ENCODE measurements around the gene PACS1. TPM values are rescaled to one million over a fixed set of nuclear protein-coding genes. Genes with fewer than 3 reads are reported as not detected.
A peak's percentile ranks its signal among the peaks of the same experiment; 100 is the strongest.

The PACS1 gene
- total RNA-seq, 1 experiment from 2014 or later, result 100 TPM

DNA sequence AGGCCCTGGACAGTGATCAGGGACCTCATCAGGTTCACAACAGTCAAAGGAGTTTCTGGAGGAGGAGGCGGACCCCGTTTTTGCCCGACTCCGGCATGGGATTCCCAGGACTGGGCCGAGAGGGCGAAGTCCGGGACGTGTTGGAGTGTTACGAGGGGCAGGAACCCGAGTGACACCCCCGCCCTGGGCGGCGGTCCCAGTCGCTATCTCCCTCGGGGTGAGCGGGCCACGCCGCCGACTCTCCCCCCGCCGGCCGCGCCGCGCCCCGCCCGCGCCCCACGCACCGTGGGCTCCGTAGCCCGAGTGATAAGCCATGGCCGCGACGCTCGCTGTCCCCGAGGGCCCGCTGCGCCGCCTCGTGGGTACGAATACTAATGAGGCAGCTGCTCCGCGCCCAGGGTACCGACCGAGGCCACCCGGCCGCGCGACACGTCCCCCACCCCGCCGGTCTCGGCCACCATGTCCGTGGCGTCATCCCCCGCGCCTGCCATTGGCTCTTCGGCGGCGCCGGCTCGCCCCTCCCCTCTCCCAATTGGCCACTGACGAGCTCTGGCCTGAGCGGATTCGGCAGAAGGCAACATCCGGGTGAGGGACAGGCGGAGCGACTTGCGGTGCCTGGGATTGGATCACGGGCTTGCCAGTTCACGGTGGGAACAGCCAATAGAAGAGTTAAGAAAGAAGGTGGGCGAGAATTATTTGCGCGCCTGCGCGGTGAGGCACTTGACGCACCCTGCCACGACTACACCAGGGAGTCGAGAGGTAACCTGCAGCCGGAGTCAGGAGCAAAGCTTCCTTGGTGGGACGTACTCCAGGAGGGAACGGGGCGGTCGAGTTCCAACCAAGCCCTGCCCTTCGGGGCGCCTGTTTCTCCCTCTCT lies 218.8 kb downstream of the PACS1 start, which contains the start of gene YIF1A:
YIF1A (minus strand) TSS at position 473 of the 877 bp plus-strand sequence; CDS start at position 315, 158 bp downstream.
- Histone ChIP-seq H3K4me2 (peak within 1 kb of the TSS; percentile 91), H3K27ac (peak within 1 kb of the TSS; percentile 71), H3K27me3 (ENCODE audit: insufficient read depth, low read depth) (no peaks in the 10 kb centered on the region), H2AFZ (peak within 1 kb of the TSS; percentile 81), H3K4me1 (replicated peaks; ENCODE audit: insufficient read depth) (peaks cover 19% of the 10 kb centered on the region), H4K20me1 (ENCODE audit: insufficient read depth) (peaks cover 15% of the 10 kb centered on the region), H3K79me2 (ENCODE audit: low read depth) (peaks cover 24% of the 10 kb centered on the region), H3K4me3 (peak within 1 kb of the TSS; percentile 96), H3F3A (ENCODE audit: insufficient read depth, low read depth) (peaks cover 20% of the 10 kb centered on the region), H3K36me3 (ENCODE audit: low read depth) (no peaks in the 10 kb centered on the region; the same call in 1 of the 2 replicates), H3K9me3 (ENCODE audit: insufficient read depth, low read depth) (no peaks in the 10 kb centered on the region), H3K9me2 (ENCODE audit: insufficient read depth) (no peaks in the 10 kb centered on the region)
- CTCF ChIA-PET, result interaction anchor here (0.7 to 3.0 kb wide), 4 partner anchors 23 to 100 kb away, joined by 3 to 13 read pairs (median 4); partner anchors contain the start of gene RIN1
- intact Hi-C loops (cut with micrococcal nuclease; ENCODE audit: unreplicated experiment), result loop anchor here (1.0 kb wide), 1 partner anchor 47 kb away; the partner anchor contains the start of gene RIN1
- peak; percentile 99 to 100 for DNase-seq
- TF ChIP-seq, protein P1, sequence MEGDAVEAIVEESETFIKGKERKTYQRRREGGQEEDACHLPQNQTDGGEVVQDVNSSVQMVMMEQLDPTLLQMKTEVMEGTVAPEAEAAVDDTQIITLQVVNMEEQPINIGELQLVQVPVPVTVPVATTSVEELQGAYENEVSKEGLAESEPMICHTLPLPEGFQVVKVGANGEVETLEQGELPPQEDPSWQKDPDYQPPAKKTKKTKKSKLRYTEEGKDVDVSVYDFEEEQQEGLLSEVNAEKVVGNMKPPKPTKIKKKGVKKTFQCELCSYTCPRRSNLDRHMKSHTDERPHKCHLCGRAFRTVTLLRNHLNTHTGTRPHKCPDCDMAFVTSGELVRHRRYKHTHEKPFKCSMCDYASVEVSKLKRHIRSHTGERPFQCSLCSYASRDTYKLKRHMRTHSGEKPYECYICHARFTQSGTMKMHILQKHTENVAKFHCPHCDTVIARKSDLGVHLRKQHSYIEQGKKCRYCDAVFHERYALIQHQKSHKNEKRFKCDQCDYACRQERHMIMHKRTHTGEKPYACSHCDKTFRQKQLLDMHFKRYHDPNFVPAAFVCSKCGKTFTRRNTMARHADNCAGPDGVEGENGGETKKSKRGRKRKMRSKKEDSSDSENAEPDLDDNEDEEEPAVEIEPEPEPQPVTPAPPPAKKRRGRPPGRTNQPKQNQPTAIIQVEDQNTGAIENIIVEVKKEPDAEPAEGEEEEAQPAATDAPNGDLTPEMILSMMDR (conservative IDR thresholded peaks at IDR 0.05), result no peak
- TF ChIP-seq EZH2 (IDR thresholded peaks at IDR 0.05; ENCODE audit: low read depth), result no peak
- no TSS peak for BruUV-seq (replicated peaks)
- POLR2A ChIA-PET (ENCODE audit: unreplicated experiment), result interaction anchor here (0.5 to 1.6 kb wide), 13 partner anchors 23 to 666 kb away, joined by 3 to 35 read pairs (median 5); no protein-coding TSS in a partner anchor

DNA sequence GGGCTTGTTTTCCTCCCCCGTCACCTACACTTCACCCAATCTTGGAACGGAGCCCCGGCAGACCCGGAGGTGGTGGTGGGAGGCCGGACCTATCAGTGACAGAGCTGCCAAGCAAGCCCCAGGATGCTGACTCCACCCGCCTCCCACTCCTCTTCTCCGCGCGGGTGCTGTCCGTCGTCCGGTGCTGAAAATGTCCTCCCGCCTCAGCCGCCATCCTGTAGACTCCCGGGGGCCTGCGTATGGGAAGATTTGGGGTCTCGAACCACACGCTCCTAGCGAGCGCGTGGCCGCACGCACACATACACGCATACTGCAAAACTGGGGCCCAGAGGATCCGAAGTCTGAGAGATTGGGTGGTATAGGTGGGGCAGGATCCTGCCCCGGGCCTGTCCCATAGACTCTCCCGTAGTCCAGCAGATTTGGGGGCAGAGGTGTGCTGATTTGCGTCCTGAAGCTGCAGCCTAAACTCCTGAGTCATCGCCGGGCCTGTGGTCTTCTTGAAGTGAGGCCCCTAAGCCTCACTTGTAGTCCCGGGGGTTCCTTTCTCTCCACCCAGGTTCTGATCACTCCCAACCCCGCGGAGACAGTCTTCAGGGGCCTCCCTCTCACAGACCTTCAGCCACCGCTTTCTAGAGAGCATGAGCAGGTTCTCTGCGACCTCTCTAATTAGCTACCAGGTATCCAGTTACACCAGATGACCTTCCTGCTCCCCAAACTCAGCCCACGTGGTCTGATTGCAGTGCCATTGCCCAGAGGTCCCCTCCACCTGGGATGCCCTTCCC lies 219.7 kb downstream of the PACS1 start:
- H3K9me2 ChIP-seq (ENCODE audit: insufficient read depth), result no peaks in the 10 kb centered on the region
- POLR2A ChIA-PET (ENCODE audit: unreplicated experiment), result interaction anchor here (0.6 to 1.6 kb wide), 10 partner anchors 22 to 666 kb away, joined by 3 to 10 read pairs (median 4); no protein-coding TSS in a partner anchor
- H3K9me3 ChIP-seq (ENCODE audit: insufficient read depth, low read depth), result no peaks in the 10 kb centered on the region
- H2AFZ ChIP-seq, result peak overlapping the region; percentile 81
- peaks cover 8% of the 10 kb centered on the region for H4K20me1 ChIP-seq (ENCODE audit: insufficient read depth)
- peak overlapping the region; percentile 91 for H3K4me2 ChIP-seq
- H3K4me3 ChIP-seq, result peak overlapping the region; percentile 96
- peaks cover 24% of the 10 kb centered on the region for H3K79me2 ChIP-seq (ENCODE audit: low read depth)
- H3K27me3 ChIP-seq (ENCODE audit: insufficient read depth, low read depth), result no peaks in the 10 kb centered on the region
- TSS peak; percentile 89 for BruUV-seq (replicated peaks)
- no peak for DNase-seq
- CTCF ChIA-PET, result interaction anchor here (0.7 to 3.0 kb wide), 5 partner anchors 22 to 99 kb away, joined by 3 to 13 read pairs (median 4); partner anchors contain the start of gene RIN1
- H3K27ac ChIP-seq, result peak overlapping the region; percentile 71
- H3K4me1 ChIP-seq (replicated peaks; ENCODE audit: insufficient read depth), result peaks cover 19% of the 10 kb centered on the region
- no peaks in the 10 kb centered on the region for H3K36me3 ChIP-seq (ENCODE audit: low read depth)
- peaks cover 20% of the 10 kb centered on the region for H3F3A ChIP-seq (ENCODE audit: insufficient read depth, low read depth)
- intact Hi-C loops (cut with micrococcal nuclease; ENCODE audit: unreplicated experiment), result loop anchor here (1.0 kb wide), 1 partner anchor 47 kb away; the partner anchor contains the start of gene RIN1
- TF ChIP-seq EZH2 (IDR thresholded peaks at IDR 0.05; ENCODE audit: low read depth), result no peak
- TF ChIP-seq, protein P1 (conservative IDR thresholded peaks at IDR 0.05), result no peak

DNA sequence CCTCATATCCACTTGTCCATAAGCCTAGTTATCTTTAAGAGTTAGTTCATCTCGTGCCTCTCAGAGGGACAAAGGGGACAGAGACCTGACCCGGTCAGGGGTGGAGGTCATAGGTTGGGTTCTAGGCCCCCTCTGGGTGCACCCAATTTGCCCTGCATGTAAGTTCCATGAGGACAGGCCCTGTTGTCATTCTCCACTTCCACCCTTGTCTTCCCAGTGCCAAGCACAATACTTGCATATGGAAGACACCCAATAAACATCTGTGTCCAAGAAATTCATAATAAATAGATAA lies 220.2 kb downstream of the PACS1 start:
- POLR2A ChIA-PET (ENCODE audit: unreplicated experiment), result interaction anchor here (0.6 kb wide), 1 partner anchor 22 kb away, joined by 3 read pairs; no protein-coding TSS in a partner anchor

More for the DNA sequence above, 220.2 kb downstream of the PACS1 start:
- Histone ChIP-seq H3K36me3 (ENCODE audit: low read depth) (no peaks in the 10 kb centered on the region), H3K4me1 (replicated peaks; ENCODE audit: insufficient read depth) (peaks cover 19% of the 10 kb centered on the region), H3K9me2 (ENCODE audit: insufficient read depth) (no peaks in the 10 kb centered on the region), H4K20me1 (ENCODE audit: insufficient read depth) (peaks cover 7% of the 10 kb centered on the region), H3K27ac (peak overlapping the region; percentile 71), H3F3A (ENCODE audit: insufficient read depth, low read depth) (peaks cover 20% of the 10 kb centered on the region), H3K9me3 (ENCODE audit: insufficient read depth, low read depth) (no peaks in the 10 kb centered on the region), H3K27me3 (ENCODE audit: insufficient read depth, low read depth) (no peaks in the 10 kb centered on the region), H3K4me2 (peak overlapping the region; percentile 91), H3K79me2 (ENCODE audit: low read depth) (peaks cover 24% of the 10 kb centered on the region), H2AFZ (0 out of 2 replicates have a peak overlapping the region, but pooled peaks have one; percentile 81), H3K4me3 (peak overlapping the region; percentile 96)
- CTCF ChIA-PET, result interaction anchor here (0.8 to 3.0 kb wide), 2 partner anchors 22 to 99 kb away, joined by 5 to 13 read pairs; no protein-coding TSS in a partner anchor
- TF ChIP-seq EZH2 (IDR thresholded peaks at IDR 0.05; ENCODE audit: low read depth), result no peak
- TF ChIP-seq, protein P1 (conservative IDR thresholded peaks at IDR 0.05), result no peak
- intact Hi-C loops (cut with micrococcal nuclease; ENCODE audit: unreplicated experiment), result no loop called here
- no TSS peak for BruUV-seq (replicated peaks)
- DNase-seq, result no peak
